ENCODE results near the gene CFAP46. TPM values are rescaled to one million over a fixed set of nuclear protein-coding genes. Genes with fewer than 3 reads are reported as not detected.

Gene CFAP46
- total RNA-seq, 1 experiment from 2014 or later: 11.3 TPM

GRCh38 chr10:132842397-132842796 is 100.0 kb downstream of the CFAP46 start:
- in situ Hi-C loops (cut with HindIII; ENCODE audit: low sequenced_read_pairs): no loop called here
- DNase-seq (ENCODE audit: low spot score): no peak

GRCh38 chr10:132841615-132841975 is 100.8 kb downstream of the CFAP46 start:
- in situ Hi-C loops (cut with HindIII; ENCODE audit: low sequenced_read_pairs): no loop called here
- no peak for DNase-seq (ENCODE audit: low spot score)

DNA sequence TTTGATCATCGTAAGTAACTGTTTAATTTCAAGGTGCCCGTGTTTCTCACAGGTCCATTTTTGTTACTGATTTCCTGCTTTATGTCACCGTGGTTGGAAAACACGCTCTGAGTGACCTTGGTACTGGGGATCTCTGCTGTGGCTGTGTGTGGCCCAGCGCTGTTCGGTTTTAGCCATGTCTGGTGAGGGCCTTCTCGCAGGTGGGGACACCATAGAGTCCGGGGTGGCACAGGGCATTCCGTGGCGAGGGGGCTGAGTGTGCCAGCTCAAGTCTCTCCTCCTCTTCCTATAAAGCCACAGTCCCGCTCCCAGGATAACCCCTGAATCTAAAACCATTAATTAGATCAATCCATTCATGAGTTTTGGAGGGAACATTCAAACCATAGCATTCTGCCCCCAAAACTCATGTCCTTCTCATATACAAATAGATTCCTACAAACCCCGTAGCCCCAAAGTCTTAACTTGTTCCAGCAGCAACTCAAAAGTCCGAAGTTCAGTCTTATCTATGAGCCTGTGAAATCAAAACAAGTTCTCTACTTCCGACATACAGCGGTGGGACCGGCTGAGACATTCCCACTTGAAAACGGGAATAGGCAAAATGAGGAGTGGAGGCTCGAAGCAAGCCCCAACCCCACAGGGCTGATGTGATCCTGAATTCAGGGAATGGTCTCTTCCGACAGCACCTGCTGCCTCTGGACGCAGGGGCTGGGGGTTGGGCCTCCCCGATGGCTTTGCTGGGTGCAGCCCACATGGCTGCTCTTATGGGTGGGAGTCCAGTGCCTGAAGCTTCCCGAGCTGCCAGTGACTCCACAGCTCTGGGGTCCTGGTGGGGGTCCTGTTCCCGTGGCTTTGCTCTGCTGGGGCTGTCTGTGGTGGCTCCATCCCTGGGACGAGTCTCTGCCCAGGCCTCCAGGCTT is 101.4 kb downstream of the CFAP46 start:
- in situ Hi-C loops (cut with HindIII; ENCODE audit: low sequenced_read_pairs): no loop called here
- no peak for DNase-seq (ENCODE audit: low spot score)

DNA sequence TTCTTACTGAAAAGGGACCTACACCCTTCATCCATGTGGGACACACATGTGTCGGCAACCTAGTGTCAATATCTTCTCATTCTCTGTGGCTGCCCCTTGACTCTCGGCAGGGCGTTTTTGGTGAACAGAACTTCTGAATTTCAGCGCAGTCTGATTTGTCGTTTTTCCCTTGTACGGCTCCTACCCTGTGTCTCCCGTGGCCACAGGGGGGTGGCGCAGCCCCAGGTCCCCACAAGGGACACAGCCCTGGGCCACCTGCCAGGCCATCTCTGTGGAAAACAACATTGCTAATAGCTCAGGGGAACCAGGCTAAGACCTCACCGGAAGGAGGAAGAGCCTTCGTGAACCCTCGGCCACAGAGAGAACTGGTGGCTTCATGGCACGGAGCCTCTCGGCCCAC is 103.3 kb downstream of the CFAP46 start:
- DNase-seq (ENCODE audit: low spot score): no peak
- in situ Hi-C loops (cut with HindIII; ENCODE audit: low sequenced_read_pairs): no loop called here

DNA sequence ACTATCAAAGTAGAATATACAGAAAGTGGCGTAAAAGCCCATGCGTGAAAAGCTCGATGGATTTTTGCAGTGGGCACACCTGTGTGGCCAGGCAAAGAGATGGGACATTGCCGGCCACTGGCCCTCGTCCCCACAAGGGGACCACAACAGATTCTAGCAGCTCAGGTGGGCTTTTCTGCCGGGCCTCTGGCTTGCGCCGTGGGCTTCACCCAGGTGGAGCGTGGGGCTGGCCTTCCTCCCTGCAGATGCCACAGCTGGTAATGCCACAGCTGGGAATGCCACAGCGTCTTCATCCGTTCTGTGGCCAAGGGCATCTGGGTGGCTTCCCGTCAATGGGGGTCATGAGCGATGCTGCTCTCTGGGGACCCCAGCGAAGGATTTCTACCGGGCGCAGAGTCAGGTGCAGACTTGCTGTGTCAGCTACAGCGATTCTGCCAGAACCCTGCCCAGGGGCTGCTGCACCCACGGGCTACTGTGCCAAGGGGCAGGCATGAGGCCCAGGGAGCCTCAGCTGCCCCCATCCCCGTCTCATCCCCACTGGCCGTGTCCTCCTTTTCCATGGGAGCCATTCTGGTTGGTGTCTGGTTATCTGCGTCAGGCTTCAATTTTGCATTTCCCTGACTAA is 103.9 kb downstream of the CFAP46 start:
- in situ Hi-C loops (cut with HindIII; ENCODE audit: low sequenced_read_pairs): no loop called here
- DNase-seq (ENCODE audit: low spot score): no peak

- in situ Hi-C loops (cut with HindIII; ENCODE audit: low sequenced_read_pairs): no loop called here
- no peak for DNase-seq (ENCODE audit: low spot score)
Measured at GRCh38 chr10:132837905-132838304, 104.5 kb downstream of the CFAP46 start.

DNA sequence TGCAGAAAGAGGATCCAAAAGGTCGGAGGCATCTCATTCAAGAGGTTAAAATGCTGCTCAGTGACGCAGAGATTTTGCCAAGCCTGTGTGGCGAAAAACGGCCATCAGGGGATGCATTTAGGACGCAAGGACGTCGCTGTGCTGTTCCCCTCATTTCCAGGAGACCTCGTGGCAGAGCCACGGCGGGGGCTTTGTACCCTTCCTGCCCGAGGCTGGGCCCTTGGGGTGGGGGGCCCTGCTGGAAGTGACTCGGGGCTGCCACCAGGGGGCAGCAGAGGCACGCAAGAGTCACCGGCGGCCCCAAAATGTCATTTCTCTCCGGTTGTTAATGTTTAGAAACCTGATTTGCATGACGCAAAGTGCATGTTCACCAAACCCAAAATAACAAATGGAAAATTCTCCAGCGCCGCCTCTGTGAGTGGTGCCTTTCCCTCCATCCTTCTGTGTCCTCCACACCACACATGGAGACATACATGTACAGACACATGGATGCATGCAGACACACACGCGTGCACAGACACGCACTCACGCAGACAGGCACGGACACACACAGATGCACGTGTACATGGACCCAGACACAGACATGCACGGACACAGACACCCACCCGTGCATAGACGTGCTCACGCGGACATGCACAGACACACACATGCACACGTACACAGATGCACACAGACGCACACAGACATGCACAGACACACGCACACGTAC is 105.4 kb downstream of the CFAP46 start:
- peak; percentile 70 for DNase-seq (ENCODE audit: low spot score)
- in situ Hi-C loops (cut with HindIII; ENCODE audit: low sequenced_read_pairs): no loop called here

GRCh38 chr10:132836248-132836831 is 106.0 kb downstream of the CFAP46 start:
- in situ Hi-C loops (cut with HindIII; ENCODE audit: low sequenced_read_pairs): no loop called here
- peak; percentile 29 for DNase-seq (ENCODE audit: low spot score)

- in situ Hi-C loops (cut with HindIII; ENCODE audit: low sequenced_read_pairs): no loop called here
- no peak for DNase-seq (ENCODE audit: low spot score)
Measured at GRCh38 chr10:132835848-132836233, 106.5 kb downstream of the CFAP46 start.

DNA sequence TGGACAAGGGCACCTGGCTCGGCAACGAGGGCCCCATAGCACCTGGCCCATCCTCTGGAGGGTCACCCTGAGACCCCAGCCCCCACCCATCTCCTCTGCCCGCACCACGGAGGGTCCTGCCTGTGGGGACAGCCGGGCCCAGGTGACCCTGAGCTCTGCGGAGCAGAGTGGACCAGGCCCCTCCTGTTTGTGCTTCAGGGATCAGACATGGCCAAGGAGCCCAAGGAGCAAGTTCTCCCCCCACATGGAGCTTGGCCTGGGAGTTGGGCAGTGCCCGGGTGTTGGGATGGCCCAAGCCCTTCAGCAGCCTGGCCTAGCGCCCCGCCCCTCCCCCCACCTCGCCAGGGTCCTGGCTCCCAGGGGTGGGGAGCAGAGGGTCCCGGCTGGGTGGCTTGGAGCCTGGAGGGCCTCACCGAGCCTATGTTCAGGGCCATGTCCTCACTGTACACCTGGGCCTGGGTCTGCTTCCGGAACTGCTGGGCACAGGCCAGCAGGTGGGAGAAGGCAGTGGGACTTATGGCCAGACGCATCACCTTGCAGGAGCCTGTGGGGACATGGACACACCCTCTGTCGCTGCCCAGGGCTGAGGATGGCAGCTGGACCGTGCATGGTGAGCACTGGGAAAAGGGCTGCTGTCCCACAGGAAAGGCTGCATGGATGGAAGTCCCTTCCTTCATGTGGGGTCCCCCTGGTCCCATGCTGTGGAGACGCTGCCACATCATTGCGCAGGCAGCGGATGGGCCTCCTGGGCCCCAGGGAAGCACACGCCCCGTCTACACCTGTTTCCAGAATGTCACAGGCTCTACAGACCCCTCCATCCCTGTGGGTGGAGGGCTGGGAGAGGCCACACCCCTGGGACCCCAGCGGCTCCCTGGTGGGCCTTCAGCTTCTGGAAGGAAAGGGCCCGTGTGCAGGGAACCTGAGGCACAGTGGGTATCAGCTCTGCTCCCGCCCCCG is 107.2 kb downstream of the CFAP46 start:
- no peak for DNase-seq (ENCODE audit: low spot score)
- in situ Hi-C loops (cut with HindIII; ENCODE audit: low sequenced_read_pairs): no loop called here

- DNase-seq (ENCODE audit: low spot score): no peak
- in situ Hi-C loops (cut with HindIII; ENCODE audit: low sequenced_read_pairs): no loop called here
Measured at GRCh38 chr10:132834311-132834761, 108.0 kb downstream of the CFAP46 start.

- no peak for DNase-seq (ENCODE audit: low spot score)
- in situ Hi-C loops (cut with HindIII; ENCODE audit: low sequenced_read_pairs): no loop called here
Measured at GRCh38 chr10:132833421-132834111, 108.8 kb downstream of the CFAP46 start.

DNA sequence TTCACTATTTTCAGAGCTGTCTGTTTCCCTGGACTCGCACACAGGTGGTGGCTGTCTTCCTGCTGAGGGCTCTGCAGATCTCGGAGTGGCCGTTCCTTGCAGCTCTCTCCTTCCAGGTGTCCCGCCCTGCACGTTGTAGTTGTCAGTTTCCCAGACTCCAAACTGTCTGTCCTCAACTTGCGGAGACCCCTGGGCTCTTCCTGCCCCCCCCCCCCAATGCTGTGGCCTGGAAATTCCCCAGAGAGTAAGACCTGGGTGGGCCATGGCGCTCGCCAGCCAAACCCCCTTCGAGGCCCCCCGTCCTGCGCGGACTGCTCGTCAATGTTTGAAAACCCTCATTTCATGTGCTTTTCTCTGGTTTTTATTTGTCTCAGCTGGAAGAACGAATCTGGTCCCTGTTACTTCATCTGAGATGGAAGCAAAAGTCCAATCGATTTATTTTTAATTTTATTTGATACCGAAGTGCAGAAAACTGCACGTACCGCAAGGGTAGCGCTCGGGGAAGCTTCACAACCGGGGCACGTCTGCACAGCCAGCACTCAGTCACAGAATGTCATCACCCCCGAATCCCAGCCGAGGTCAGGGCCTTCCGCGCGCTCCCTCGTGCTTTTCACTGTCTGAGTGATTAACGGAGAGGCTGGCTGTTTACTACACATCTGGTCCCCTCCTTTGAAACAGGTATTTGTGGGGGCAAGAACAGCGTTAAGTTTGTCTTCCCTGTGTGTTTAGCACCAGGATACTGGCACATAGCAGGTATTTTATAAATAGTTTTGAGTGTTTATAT is 110.0 kb downstream of the CFAP46 start:
- in situ Hi-C loops (cut with HindIII; ENCODE audit: low sequenced_read_pairs): no loop called here
- no peak for DNase-seq (ENCODE audit: low spot score)

DNA sequence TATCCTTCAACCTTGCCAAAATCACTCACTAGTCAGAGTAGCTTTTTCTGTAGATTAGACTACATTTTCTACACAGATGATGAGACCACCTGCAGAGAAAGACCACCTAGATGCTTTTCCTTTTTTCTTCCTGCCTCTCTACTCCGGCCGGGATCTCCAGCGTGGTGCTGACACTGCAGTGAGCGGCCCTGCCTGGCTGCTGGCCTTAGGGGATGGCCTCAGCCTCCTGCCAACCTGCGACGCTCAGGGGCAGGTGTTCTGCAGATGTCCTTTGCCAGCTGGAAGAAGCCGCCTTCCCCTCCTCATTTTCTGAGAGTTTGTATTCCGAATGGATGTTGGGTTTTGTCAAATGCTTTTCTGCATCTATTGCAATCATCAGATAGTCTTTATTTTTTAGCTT is 113.0 kb downstream of the CFAP46 start:
- in situ Hi-C loops (cut with HindIII; ENCODE audit: low sequenced_read_pairs): no loop called here
- no peak for DNase-seq (ENCODE audit: low spot score)

- in situ Hi-C loops (cut with HindIII; ENCODE audit: low sequenced_read_pairs): no loop called here
- DNase-seq (ENCODE audit: low spot score): no peak
Measured at GRCh38 chr10:132828681-132829080, 113.7 kb downstream of the CFAP46 start.

GRCh38 chr10:132827861-132828539 is 114.4 kb downstream of the CFAP46 start:
- no peak for DNase-seq (ENCODE audit: low spot score)
- in situ Hi-C loops (cut with HindIII; ENCODE audit: low sequenced_read_pairs): no loop called here

DNA sequence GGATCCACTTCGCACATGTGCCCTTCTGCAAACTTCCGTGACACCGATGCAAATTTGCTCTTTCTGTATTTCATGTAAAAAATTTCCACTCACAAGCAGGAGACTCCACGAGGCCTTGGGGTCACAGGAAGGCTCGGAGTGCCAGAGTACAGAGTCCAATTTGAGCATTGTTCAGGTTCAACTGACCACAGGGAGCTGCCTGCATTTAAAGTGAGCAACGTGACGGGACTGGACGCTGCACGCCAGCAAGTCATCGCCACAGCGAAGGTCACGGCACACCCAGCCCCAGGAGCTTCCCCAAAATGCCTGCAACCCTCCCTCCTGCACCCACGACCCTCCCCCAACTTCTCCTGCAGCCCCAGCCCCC is 115.0 kb downstream of the CFAP46 start:
- in situ Hi-C loops (cut with HindIII; ENCODE audit: low sequenced_read_pairs): no loop called here

More for the DNA sequence above, 115.0 kb downstream of the CFAP46 start:
- DNase-seq (ENCODE audit: low spot score): no peak
